Fibroblast of pulmonary artery (primary cell): ENCODE results near the gene FBLN2.
A peak's percentile ranks its signal among the peaks of the same experiment; 100 is the strongest.

Experiments used
- DNase-seq: peaks from one replicate; pipeline ENCODE4 v3.0.0-alpha.2; 2010; ENCODE audit warnings: low read depth
- H3K4me3 ChIP-seq: replicated peaks from 2 replicates; pipeline ENCODE4 v1.5.1; 2011; ENCODE audit warnings: low read depth, mild to moderate bottlenecking, control low read depth, low read length, moderate library complexity
- CTCF ChIP-seq: IDR thresholded peaks from 2 replicates; pipeline ENCODE4 v1.5.1; 2011; ENCODE audit warnings: mild to moderate bottlenecking, control low read depth, low read length, inconsistent platforms; ENCODE audit errors: missing control alignments

Gene FBLN2

GRCh38 chr3:13651775-13652428 is 103.0 kb downstream of the FBLN2 start:
- H3K4me3 ChIP-seq = no peak overlapping the region
- TF ChIP-seq CTCF = no peak
- DNase-seq = no peak

GRCh38 chr3:13652728-13653127 is 103.8 kb downstream of the FBLN2 start:
- no peak for DNase-seq
- TF ChIP-seq CTCF = no peak
- no peak overlapping the region for H3K4me3 ChIP-seq

- TF ChIP-seq CTCF = no peak
- DNase-seq = no peak
- no peak overlapping the region for H3K4me3 ChIP-seq
Measured at GRCh38 chr3:13653631-13654279, 104.8 kb downstream of the FBLN2 start.

GRCh38 chr3:13654330-13655060 is 105.6 kb downstream of the FBLN2 start:
- TF ChIP-seq CTCF = no peak
- H3K4me3 ChIP-seq = no peak overlapping the region
- DNase-seq = no peak

GRCh38 chr3:13655061-13655913 is 106.4 kb downstream of the FBLN2 start:
- peak; percentile 38 for DNase-seq
- no peak overlapping the region for H3K4me3 ChIP-seq

More at GRCh38 chr3:13655061-13655913, 106.4 kb downstream of the FBLN2 start:
- no peak for TF ChIP-seq CTCF
